ENCODE results near the gene TBC1D1. TPM values are rescaled to one million over a fixed set of nuclear protein-coding genes. Genes with fewer than 3 reads are reported as not detected.

TBC1D1 gene
- total and polyA plus RNA-seq, 2 donors (not counting 3 experiments of a cell fraction or from before 2014, with no cell fraction given), result 63.5 to 116 TPM

- peaks cover 24% of the 10 kb centered on the region for H3K79me2 ChIP-seq (ENCODE audit: control insufficient read depth, insufficient read depth, low read length)
- FAIRE-seq, result no peak
- POLR2A ChIA-PET, result no interaction called here
Observed at GRCh38 chr4:37988670-37989069, 97.8 kb downstream of the TBC1D1 start.

More at GRCh38 chr4:37988670-37989069, 97.8 kb downstream of the TBC1D1 start:
- H3K4me3 ChIP-seq (replicated peaks in 1 of 3; ENCODE audit: insufficient read depth in 1 of 3, low read depth in 1 of 3, low read length in 3 of 3), result no peak overlapping the region
- H3K4me1 ChIP-seq (ENCODE audit: control insufficient read depth, extremely low read depth, insufficient read depth, low read length), result peaks cover 7% of the 10 kb centered on the region
- H3K27ac ChIP-seq (ENCODE audit: insufficient read depth, low read depth, low read length), result no peak overlapping the region
- no peaks in the 10 kb centered on the region for H3K27me3 ChIP-seq (ENCODE audit: control insufficient read depth in 2 of 2, insufficient read depth in 2 of 2, low read length in 2 of 2)
- no TSS peak for BruUV-seq (replicated peaks)
- H3K36me3 ChIP-seq (ENCODE audit: control insufficient read depth in 2 of 2, extremely low read depth in 1 of 2, insufficient read depth in 2 of 2, low read length in 2 of 2), result no peaks in the 10 kb centered on the region
- TF ChIP-seq GATA2 (IDR thresholded peaks at IDR 0.05; ENCODE audit: insufficient read depth, insufficient read length, low read depth, low read length), result no peak
- TF ChIP-seq CTCF (IDR thresholded peaks at IDR 0.05; ENCODE audit: extremely low read depth in 1 of 2, insufficient read depth in 1 of 2, low read depth in 1 of 2, low read length in 2 of 2), result no peak
- TF ChIP-seq MYC (IDR thresholded peaks at IDR 0.05; ENCODE audit: low read depth, low read length), result no peak
- no peak overlapping the region for H2AFZ ChIP-seq (ENCODE audit: low read depth, low read length)
- no peaks in the 10 kb centered on the region for H3K9me3 ChIP-seq (replicated peaks; ENCODE audit: control insufficient read depth, insufficient read depth, low read length)
- DNase-seq (ENCODE audit: low read depth, low spot score), result no peak
- no peaks in the 10 kb centered on the region for H4K20me1 ChIP-seq (replicated peaks; ENCODE audit: control insufficient read depth, extremely low read depth, insufficient read depth, low read length)
- intact Hi-C loops (cut with micrococcal nuclease) (no loop called here), dilution Hi-C loops (cut with MboI; ENCODE audit: extremely low pct_ligation_motif_present, low sequenced_read_pairs) (no loop called here)
- H3K4me2 ChIP-seq (ENCODE audit: insufficient read depth, low read length), result no peak overlapping the region
- H3K9ac ChIP-seq (replicated peaks; ENCODE audit: extremely low read depth, insufficient read depth, low read length), result no peak overlapping the region
- no peaks in the 10 kb centered on the region for H3K9me1 ChIP-seq (replicated peaks; ENCODE audit: control insufficient read depth, extremely low read depth, insufficient read depth, low read length)
- CTCF ChIA-PET, result interaction anchor here (1.2 kb wide), 1 partner anchor 10 kb away, joined by 3 read pairs; no protein-coding TSS in a partner anchor

Measured in endothelial cell of umbilical vein (primary cell).